ENCODE results near the gene TNFSF8.

Gene TNFSF8

DNA sequence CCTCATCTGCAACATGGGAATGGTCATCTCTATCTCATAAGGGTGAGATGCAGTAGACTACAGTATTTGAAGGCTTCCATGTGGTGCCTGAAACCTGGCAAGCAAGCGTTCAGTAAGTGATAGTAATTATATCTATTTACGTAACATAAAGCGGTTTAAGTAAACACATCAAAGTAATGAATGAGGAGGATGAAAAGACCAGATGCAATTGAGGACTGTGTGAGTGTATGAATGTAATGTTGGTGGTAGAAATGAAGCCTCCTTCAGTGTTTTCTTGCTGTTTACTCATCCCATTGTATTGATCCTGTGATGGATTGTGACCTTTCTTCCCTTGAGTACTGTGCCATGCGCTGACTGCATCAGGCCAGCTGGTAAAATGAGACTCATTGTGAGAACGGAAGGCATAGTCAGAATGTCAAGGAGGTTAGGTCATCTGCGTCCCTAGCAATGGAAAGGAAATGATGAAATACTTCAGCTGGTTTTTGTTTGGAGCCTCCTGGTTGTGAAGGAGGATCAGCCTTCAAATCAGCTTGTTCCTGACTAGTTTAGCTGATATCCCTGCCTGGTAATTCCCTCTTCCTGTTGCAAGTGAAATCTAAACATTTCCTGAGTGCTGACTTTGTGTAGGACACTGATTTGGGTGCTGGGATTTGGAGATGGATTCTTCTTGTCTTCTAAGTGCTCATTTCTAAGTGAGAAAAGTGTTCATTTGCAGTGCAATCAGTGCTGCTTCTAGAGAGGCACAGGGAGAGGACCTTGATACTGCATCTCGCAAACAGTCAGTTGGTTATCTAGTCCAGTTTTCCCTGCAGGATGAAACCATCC, 35.6 kb downstream of the TNFSF8 start:
- no peak for DNase-seq (ENCODE audit: low read depth)
- TF ChIP-seq, protein P1, sequence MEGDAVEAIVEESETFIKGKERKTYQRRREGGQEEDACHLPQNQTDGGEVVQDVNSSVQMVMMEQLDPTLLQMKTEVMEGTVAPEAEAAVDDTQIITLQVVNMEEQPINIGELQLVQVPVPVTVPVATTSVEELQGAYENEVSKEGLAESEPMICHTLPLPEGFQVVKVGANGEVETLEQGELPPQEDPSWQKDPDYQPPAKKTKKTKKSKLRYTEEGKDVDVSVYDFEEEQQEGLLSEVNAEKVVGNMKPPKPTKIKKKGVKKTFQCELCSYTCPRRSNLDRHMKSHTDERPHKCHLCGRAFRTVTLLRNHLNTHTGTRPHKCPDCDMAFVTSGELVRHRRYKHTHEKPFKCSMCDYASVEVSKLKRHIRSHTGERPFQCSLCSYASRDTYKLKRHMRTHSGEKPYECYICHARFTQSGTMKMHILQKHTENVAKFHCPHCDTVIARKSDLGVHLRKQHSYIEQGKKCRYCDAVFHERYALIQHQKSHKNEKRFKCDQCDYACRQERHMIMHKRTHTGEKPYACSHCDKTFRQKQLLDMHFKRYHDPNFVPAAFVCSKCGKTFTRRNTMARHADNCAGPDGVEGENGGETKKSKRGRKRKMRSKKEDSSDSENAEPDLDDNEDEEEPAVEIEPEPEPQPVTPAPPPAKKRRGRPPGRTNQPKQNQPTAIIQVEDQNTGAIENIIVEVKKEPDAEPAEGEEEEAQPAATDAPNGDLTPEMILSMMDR (IDR thresholded peaks at IDR 0.05; ENCODE audit: control insufficient read depth, extremely low read depth, insufficient read depth), result no peak
- no peak overlapping the region for H3K4me3 ChIP-seq (ENCODE audit: low read depth, low read length)

DNA sequence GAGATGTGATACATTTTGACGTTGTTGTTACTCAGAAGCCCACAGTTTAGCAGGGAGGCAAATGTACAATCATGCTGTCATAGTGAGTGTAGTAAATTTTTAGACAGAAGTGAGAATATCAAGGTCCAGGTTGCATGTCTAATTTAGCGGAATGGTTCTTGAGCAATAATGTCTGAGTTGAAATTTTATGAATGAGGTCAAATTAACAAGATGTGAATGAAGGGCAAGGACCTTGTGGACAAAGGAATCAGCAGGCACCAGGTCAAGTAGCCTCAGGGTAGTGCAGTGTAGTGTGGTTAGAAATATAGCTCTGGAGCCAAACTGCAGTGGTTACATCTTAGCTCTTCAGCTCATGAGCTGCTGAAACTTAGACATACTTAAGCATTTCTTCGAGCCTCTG, 36.2 kb downstream of the TNFSF8 start:
- no peak overlapping the region for H3K4me3 ChIP-seq (ENCODE audit: low read depth, low read length)
- TF ChIP-seq, protein P1 (IDR thresholded peaks at IDR 0.05; ENCODE audit: control insufficient read depth, extremely low read depth, insufficient read depth), result no peak
- DNase-seq (ENCODE audit: low read depth), result no peak

DNA sequence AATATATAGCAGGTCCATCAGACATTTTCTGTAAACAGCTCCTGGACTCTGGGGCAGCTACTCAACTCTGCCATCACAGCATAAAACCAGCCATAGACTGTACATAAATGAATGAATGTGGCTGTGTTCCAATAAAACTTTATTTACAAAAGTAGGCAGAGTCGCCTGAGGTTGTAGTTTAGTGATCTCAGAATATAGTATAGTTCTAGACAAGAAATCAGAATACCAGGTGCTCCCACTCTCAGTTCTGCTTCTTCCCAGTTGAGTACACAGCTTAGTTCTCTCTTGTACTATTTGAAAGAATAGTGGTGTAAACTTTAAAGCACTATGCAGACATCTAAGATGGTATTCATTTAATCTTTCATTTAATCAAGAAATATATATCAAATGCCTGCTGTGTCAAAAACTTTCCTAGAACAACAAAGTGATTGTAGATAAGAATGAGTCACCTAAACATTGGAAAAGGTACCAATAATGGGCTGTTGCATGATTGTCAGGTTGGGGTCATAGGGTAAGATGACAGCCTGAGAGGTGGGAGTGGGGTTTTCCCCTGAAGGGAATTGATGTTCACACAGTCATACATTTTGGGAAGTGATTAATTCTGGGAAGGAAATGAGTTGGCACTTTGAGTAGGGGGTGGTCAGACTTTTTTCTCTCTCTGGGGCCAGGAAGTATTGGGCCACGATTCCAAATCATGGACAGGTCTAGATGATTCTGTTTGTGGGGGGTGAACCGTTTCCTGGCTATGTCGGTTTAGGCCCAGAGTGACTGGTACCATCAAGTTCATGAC, 37.0 kb downstream of the TNFSF8 start:
- TF ChIP-seq, protein P1 (IDR thresholded peaks at IDR 0.05; ENCODE audit: control insufficient read depth, extremely low read depth, insufficient read depth), result no peak
- no peak for DNase-seq (ENCODE audit: low read depth)
- no peak overlapping the region for H3K4me3 ChIP-seq (ENCODE audit: low read depth, low read length)

DNA sequence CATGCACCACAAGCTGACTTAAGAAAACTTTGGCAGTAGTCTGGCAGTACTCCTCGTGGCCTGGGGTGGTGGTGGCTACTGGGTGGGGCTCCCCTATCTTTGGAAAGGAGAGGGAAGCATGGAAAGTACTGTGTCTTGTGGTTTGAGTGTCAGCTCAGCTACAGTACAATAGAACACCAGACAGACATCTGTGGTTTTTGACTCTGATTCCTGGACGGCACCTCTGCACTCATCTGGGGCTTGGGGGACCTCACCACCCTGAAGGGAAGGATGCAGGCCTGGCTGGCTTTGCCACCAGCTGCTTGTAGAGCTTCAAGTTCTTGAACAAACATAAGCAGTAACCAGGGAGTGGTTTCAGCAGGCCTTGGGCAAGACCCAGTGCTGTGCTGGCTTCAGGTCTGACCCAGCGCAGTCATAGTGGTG, 40.6 kb downstream of the TNFSF8 start:
- DNase-seq (ENCODE audit: low read depth), result no peak
- TF ChIP-seq, protein P1 (IDR thresholded peaks at IDR 0.05; ENCODE audit: control insufficient read depth, extremely low read depth, insufficient read depth), result no peak
- H3K4me3 ChIP-seq (ENCODE audit: low read depth, low read length), result no peak overlapping the region

DNA sequence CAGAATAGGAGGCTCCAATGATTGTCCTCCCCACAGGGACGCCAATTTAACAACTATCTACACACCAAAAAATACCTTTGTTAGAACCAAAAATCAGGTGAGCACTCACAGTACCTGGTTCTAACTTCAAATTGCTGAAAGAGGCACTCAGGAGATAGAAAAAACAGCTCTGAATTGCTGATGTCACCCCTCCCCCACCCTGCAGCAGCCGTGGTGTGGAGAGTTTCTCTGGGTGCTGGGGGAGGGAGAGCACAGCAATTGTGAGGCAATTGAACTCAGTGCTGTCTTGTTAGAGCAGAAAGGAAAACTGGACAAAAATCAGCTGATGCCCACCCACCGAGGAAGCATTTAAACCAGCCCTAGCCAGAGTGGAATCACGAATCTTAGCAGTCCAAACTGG, 41.8 kb downstream of the TNFSF8 start:
- no peak for DNase-seq (ENCODE audit: low read depth)
- H3K4me3 ChIP-seq (ENCODE audit: low read depth, low read length), result no peak overlapping the region
- TF ChIP-seq, protein P1 (IDR thresholded peaks at IDR 0.05; ENCODE audit: control insufficient read depth, extremely low read depth, insufficient read depth), result no peak

DNA sequence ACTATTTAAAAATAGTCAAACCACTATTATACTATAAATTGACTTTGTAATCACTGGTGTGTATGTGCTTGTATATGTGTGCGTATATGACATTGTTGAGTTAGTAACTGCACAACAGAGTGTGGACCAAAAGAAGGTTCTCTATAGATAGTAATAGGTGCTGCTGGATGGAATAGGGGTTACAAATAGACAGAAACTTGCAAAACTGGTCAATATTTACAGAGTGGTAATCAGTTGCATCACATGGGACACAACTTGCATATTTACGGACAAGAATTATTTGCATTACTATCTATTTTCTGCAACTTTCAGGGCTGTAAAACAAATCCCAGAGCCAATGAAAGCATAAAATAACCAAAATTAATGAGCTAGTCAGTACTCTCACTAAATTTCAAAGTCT, 42.4 kb downstream of the TNFSF8 start:
- no peak overlapping the region for H3K4me3 ChIP-seq (ENCODE audit: low read depth, low read length)
- no peak for DNase-seq (ENCODE audit: low read depth)
- TF ChIP-seq, protein P1 (IDR thresholded peaks at IDR 0.05; ENCODE audit: control insufficient read depth, extremely low read depth, insufficient read depth), result no peak
